ENCODE results near the gene SLC2A5.

Gene SLC2A5

DNA sequence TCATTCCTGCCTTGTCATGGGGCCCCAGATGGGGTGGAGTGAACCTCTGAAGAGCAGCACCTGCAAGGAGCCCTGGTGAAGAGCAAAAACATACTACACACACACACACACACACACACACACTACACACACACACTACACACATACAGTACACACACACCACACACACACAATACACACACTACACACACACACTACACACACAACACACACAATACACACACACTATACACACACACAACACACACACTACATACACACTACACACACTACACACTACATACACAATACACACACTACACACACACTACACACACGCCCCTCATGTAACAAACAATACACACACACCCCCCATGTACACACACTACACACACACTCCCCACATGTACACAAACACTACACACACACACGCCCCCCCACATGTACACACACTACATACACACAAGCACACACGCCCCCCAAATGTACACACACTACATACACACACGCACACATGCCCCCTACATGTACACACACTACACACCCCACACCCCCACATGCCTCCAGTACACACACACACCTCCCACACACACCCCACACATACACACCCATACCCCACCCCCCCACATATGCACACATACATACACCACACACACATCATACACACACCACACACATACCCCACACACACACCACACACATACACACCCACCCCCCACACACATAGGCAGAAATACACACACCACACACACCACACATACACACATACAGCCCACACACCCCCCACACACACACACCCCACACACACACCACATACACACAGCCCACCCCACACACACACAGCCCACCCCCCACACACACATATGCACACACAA is 9.3 kb downstream of the SLC2A5 start:
- Histone ChIP-seq H3K36me3 (no peaks in the 10 kb centered on the region), H3K27me3 (ENCODE audit: insufficient read depth, low read depth, severe bottlenecking) (no peaks in the 10 kb centered on the region), H3K27ac (no peak overlapping the region), H3K4me3 (ENCODE audit: low read depth, low read length) (no peak overlapping the region), H3K9me3 (ENCODE audit: severe bottlenecking) (no peaks in the 10 kb centered on the region)
- TF ChIP-seq, protein P1, sequence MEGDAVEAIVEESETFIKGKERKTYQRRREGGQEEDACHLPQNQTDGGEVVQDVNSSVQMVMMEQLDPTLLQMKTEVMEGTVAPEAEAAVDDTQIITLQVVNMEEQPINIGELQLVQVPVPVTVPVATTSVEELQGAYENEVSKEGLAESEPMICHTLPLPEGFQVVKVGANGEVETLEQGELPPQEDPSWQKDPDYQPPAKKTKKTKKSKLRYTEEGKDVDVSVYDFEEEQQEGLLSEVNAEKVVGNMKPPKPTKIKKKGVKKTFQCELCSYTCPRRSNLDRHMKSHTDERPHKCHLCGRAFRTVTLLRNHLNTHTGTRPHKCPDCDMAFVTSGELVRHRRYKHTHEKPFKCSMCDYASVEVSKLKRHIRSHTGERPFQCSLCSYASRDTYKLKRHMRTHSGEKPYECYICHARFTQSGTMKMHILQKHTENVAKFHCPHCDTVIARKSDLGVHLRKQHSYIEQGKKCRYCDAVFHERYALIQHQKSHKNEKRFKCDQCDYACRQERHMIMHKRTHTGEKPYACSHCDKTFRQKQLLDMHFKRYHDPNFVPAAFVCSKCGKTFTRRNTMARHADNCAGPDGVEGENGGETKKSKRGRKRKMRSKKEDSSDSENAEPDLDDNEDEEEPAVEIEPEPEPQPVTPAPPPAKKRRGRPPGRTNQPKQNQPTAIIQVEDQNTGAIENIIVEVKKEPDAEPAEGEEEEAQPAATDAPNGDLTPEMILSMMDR (IDR thresholded peaks at IDR 0.05; ENCODE audit: low read depth, low read length) = no peak
- no peak for DNase-seq

DNA sequence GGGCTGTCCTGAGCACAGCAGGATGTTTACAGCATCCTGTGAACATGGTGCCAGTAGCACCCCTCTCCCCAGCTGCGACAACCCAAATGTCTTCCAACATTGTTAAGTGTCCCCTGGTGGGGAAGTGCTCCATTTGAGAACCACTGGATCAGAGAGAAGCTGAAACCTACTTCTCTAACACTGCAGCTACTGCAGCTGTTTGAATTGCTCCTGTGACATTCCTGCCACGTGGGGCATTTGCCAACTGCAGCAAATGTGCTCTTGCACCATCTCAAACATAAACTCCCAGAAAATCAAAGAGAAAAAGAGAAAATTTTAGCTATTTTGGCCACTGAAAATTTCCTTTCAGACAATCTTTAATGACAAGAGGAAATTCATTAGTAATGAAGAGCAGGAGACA is 11.0 kb downstream of the SLC2A5 start:
- Histone ChIP-seq H3K9me3 (ENCODE audit: severe bottlenecking) (no peaks in the 10 kb centered on the region), H3K27me3 (ENCODE audit: insufficient read depth, low read depth, severe bottlenecking) (no peaks in the 10 kb centered on the region), H3K36me3 (no peaks in the 10 kb centered on the region), H3K4me3 (ENCODE audit: low read depth, low read length) (no peak overlapping the region), H3K27ac (no peak overlapping the region)
- TF ChIP-seq, protein P1 (IDR thresholded peaks at IDR 0.05; ENCODE audit: low read depth, low read length) = no peak
- DNase-seq = no peak

DNA sequence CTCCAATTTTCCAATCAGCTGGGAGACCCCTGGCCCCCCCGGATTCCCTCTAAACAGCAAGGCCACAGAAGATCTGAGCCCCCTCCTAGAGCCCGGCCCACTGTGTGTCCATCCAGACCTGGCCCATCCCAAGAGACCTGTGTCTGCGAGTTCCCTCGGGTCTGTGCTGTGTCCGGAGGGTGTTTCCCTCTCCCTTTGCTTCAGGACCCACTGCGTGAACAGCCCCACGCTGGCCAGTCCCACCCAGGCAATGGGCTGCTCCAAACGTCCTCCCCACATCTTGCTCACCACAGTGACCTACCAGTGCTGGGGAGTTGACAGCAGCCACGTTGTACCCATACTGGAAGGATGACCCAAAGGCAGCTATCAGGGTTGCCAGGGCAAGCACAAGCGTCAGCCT is 11.6 kb downstream of the SLC2A5 start:
- Histone ChIP-seq H3K27ac (no peak overlapping the region), H3K36me3 (no peaks in the 10 kb centered on the region), H3K27me3 (ENCODE audit: insufficient read depth, low read depth, severe bottlenecking) (no peaks in the 10 kb centered on the region), H3K9me3 (ENCODE audit: severe bottlenecking) (no peaks in the 10 kb centered on the region), H3K4me3 (ENCODE audit: low read depth, low read length) (no peak overlapping the region)
- DNase-seq = no peak
- TF ChIP-seq, protein P1 (IDR thresholded peaks at IDR 0.05; ENCODE audit: low read depth, low read length) = no peak

DNA sequence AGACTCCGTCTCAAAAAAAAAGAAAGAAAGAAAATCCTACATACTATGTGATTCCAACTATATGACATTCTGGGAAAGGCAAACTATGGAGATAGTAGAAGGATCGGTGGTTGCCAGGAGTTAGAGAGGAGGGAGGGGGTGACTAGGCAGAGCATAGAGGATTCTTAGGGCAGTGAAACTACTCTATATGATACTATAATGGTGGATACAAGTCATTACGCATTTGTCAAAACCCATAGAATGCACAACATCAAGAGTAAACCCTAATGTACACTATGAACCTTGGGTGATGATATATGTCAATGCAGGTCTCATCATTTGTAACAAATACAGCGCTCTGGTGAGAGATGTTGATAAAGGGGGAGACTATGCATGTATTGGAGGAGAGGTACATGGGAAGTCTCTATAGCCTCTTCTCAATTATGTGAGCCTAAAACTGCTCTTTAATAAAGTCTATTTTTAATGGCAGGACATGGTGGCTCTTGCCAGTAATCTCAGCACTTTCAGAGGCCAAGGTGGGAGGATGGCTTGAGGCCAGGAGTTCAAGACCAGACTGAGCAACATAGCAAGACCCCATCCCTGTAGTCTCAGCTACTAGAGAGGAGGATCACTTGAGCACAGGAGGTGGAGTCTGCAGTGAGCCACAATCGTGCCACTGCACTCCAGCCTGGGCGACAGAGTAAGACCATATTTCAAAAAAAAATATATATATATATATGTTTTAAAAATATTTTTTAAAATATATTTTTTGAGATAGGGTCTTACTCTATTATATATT is 17.0 kb downstream of the SLC2A5 start:
- no peak for DNase-seq
- TF ChIP-seq, protein P1 (IDR thresholded peaks at IDR 0.05; ENCODE audit: low read depth, low read length) = no peak
- H3K4me3 ChIP-seq (ENCODE audit: low read depth, low read length) = no peak overlapping the region
- no peaks in the 10 kb centered on the region for H3K27me3 ChIP-seq (ENCODE audit: insufficient read depth, low read depth, severe bottlenecking)
- H3K9me3 ChIP-seq (ENCODE audit: severe bottlenecking) = no peaks in the 10 kb centered on the region
- H3K27ac ChIP-seq = no peak overlapping the region
- H3K36me3 ChIP-seq = no peaks in the 10 kb centered on the region

DNA sequence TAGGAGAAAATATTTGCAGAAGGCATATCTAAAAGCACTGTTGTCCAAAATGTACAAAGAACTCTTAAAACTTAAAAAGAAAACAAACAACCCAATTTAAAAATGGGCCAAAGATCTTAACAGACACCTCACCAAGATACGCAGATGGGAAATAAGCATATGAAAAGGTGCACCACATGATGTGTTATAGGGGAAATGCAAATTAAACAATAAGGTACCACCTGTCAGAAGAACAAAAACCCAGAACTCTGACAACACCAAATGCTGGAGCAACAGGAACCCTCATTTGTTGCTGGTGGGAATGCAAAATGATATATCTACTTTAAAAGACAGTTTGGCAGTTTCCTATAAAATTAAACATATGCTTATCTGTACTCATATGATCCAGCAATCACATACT is 18.1 kb downstream of the SLC2A5 start:
- H3K27me3 ChIP-seq (ENCODE audit: insufficient read depth, low read depth, severe bottlenecking) = no peaks in the 10 kb centered on the region
- no peak overlapping the region for H3K27ac ChIP-seq
- no peaks in the 10 kb centered on the region for H3K9me3 ChIP-seq (ENCODE audit: severe bottlenecking)
- H3K4me3 ChIP-seq (ENCODE audit: low read depth, low read length) = no peak overlapping the region
- TF ChIP-seq, protein P1 (IDR thresholded peaks at IDR 0.05; ENCODE audit: low read depth, low read length) = no peak
- DNase-seq = no peak
- no peaks in the 10 kb centered on the region for H3K36me3 ChIP-seq
